SK-MEL-5 (cell line): Measurements from ENCODE around the gene GSTT4. TPM values are rescaled to one million over a fixed set of nuclear protein-coding genes. Genes with fewer than 3 reads are reported as not detected.
A peak's percentile ranks its signal among the peaks of the same experiment; 100 is the strongest.
"Not testable (repeated sequence)": the region's sequence is repeated elsewhere in the genome, so short reads cannot be mapped to it uniquely, and the experiment has no call there.

ENCODE experiments used
- DNase-seq: peaks from one replicate; pipeline ENCODE4 v3.0.0-alpha.2; 2016; ENCODE audit warnings: low read depth, low spot score
- in situ Hi-C: cut with HindIII; loops from 2 replicates; pipeline ENCODE4 v1.10.0; 2016; ENCODE audit warnings: low sequenced_read_pairs, high pct_unique_total_duplicates, low pct_unique_long_range_greater_than_20kb
- total RNA-seq: library from RNA; depleted of rRNA; stranded (reverse); fragments of >200 nt; shearing (Covaris generic); gene quantifications from 2 replicates; pipeline ENCODE4 v1.2.3, GENCODE V29; 2014

The GSTT4 gene
- total RNA-seq, 1 experiment from 2014 or later, result not detected

GRCh38 chr22:24003887-24004286 lies 1.4 kb downstream of the GSTT4 start:
- in situ Hi-C loops, result no loop called here
- no peak for DNase-seq

GRCh38 chr22:24002851-24003250 lies 2.4 kb downstream of the GSTT4 start:
- in situ Hi-C loops, result no loop called here
- no peak for DNase-seq

GRCh38 chr22:24002272-24002671 lies 3.0 kb downstream of the GSTT4 start:
- DNase-seq, result no peak
- in situ Hi-C loops, result no loop called here

- in situ Hi-C loops, result no loop called here
- DNase-seq, result no peak
These were observed 3.9 kb downstream of the GSTT4 start for GRCh38 chr22:24001314-24001713.

DNA sequence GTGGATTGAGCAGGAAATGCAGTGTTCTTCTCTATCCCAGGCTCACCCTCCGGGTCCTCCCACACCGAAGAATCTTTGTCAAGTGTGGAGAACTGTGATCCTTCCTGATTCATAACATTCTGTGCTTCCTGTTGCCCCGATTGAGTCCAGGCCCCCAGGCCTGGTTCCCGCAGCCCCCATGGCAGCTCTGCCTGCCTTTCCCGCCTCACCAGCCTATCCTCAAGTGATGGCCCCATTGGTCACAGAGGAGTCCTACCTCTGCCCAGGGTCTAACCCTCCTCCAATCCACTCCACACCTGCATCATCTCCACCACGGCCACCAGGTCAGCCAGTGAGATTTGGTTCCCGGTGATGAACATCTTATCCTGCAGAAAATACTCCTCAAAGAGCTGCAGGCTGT lies 5.5 kb downstream of the GSTT4 start:
- in situ Hi-C loops, DNase-seq: not testable (repeated sequence)

GRCh38 chr22:23997092-23997491 lies 8.2 kb downstream of the GSTT4 start:
- in situ Hi-C loops, result no loop called here
- DNase-seq, result no peak

- in situ Hi-C loops, DNase-seq: not testable (repeated sequence)
These were observed 11.6 kb downstream of the GSTT4 start for GRCh38 chr22:23993581-23994177.

DNA sequence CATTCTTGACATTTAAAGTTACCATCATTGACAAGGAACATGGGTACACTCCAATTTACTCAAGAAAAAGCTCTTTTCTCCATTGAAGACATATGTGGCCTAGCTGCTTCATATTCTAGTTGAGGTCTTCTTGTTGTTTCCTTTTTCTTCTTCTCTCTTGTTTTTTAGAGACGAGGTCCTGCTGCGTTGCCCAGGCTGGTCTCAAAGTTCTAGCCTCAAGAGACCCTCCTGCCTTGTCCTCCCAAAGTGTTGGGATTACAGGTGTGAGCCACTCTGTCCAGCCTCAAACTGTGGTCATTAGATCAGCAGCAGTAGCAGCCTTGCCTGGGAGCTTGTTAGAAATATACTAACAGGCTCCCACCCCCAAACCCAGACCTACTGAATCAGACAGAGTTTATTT lies 12.2 kb downstream of the GSTT4 start:
- DNase-seq, in situ Hi-C loops: not testable (repeated sequence)

- in situ Hi-C loops, DNase-seq: not testable (repeated sequence)
These were observed 15.5 kb downstream of the GSTT4 start for GRCh38 chr22:23989583-23990244.

- in situ Hi-C loops, DNase-seq: not testable (repeated sequence)
These were observed 18.6 kb downstream of the GSTT4 start for GRCh38 chr22:23986538-23987178.

DNA sequence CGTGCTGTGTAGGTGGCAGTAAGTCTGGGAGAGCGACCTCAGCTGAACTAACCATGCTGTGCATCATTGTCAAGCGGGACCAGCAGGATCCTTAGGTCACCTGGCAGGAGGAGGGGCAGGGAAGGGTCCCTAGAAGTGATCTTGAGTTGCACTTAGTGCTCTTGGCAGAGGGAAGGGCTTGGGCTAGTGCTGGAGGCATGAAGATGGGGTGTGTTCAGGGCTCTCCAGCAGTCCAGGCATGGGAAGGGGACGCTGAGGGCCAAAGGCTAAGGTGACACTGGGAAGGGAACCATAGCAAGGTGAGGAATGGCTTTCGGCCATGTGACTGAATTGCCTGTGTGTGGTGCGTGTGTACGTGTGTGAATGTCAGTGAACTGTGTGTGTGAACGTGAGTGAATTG lies 19.2 kb downstream of the GSTT4 start:
- DNase-seq, in situ Hi-C loops: not testable (repeated sequence)

GRCh38 chr22:23984430-23984829 lies 20.8 kb downstream of the GSTT4 start:
- peak; percentile 35 for DNase-seq

GRCh38 chr22:23980567-23980966 lies 24.7 kb downstream of the GSTT4 start:
- DNase-seq, in situ Hi-C loops: not testable (repeated sequence)

More at GRCh38 chr22:23984430-23984829, 20.8 kb downstream of the GSTT4 start:
- in situ Hi-C loops, result no loop called here

DNA sequence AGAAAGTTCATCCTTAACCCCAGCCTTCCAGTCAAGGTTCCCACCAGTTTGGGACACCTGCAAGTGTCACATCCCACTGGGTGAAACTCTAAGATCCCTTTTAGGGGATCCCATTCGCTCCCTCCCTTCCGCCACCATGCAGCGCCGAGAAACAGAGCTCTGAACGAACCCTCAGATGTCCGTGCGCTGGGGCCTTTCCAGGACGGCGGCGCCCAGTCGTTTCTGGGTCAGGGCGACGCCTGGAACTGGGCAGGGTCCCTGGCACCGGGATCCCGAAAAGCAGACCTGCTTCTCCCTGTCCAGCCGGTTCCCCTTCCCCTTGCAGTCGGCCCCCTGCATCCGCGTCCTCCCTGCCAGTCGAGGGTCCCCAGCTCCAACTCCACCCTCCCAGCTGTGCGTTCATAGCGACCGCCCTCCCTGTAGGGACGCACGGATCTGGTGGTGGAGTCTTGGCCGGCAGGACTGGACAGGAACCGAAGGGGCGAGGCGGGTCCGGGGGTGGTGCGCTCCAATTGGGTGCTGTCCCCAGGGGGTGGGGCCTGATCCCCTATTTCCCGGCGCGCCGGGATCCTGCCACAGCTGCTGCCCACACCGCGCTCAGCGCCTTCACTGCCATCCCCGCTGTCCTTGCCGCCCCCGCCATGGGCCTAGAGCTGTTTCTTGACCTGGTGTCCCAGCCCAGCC lies 25.6 kb downstream of the GSTT4 start, which contains the start of gene GSTT2:
TSS of gene GSTT2 (plus strand) at position 578 of the 684 bp plus-strand sequence.
- DNase-seq, in situ Hi-C loops: not testable (repeated sequence)

GRCh38 chr22:23977304-23977703 lies 27.9 kb downstream of the GSTT4 start:
- in situ Hi-C loops, DNase-seq: not testable (repeated sequence)

GRCh38 chr22:23974836-23975352 lies 30.4 kb downstream of the GSTT4 start:
- in situ Hi-C loops, DNase-seq: not testable (repeated sequence)

- DNase-seq, in situ Hi-C loops: not testable (repeated sequence)
These were observed 30.9 kb downstream of the GSTT4 start, which contains the start of gene DDT for GRCh38 chr22:23974345-23974744. Gene DDT, minus strand, starts transcription at chr22:23974441. Its CDS starts 27 bp downstream, at chr22:23974414.

DNA sequence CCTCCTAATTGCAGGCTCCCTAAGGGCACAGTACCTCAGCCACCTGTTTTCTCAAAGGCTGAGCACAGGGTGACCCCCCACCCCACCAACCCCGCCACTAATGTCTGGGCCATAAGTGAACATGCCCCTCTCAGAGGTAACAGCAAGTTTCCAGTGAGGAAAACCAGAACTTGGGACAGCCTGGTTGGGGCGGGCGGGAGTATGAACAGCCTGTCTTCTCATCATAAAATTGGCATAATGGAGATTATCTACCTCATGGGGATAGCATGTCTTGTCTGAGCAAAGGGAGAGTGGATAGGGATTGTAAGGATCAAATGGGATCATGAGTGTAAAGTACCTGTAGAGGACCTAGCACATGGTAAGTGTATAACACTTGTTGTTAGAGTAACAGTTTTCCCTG lies 33.3 kb downstream of the GSTT4 start:
- in situ Hi-C loops, DNase-seq: not testable (repeated sequence)
